Measurements from ENCODE around the gene NEK1. TPM values are rescaled to one million over a fixed set of nuclear protein-coding genes. Genes with fewer than 3 reads are reported as not detected.

The NEK1 gene
- total and polyA plus RNA-seq, 11 donors, result 4.8 to 17.8 (median 12.0) TPM

GRCh38 chr4:169412046-169412445 lies 200.3 kb downstream of the NEK1 start:
- H3K9me3 ChIP-seq, result no peaks in the 10 kb centered on the region
- no peak overlapping the region for H3K4me3 ChIP-seq
- TF ChIP-seq POLR2A (IDR thresholded peaks at IDR 0.05) (no peak), CTCF (IDR thresholded peaks at IDR 0.05) (no peak)
- no peak for DNase-seq
- ATAC-seq, result no peak
- no peak overlapping the region for H3K27ac ChIP-seq
- H3K4me1 ChIP-seq, result peaks cover 0 to 9% (median 0%) of the 10 kb centered on the region in 12 donors
- H3K36me3 ChIP-seq, result peaks cover 0 to 3% (median 0%) of the 10 kb centered on the region in 9 donors
- H3K27me3 ChIP-seq, result no peaks in the 10 kb centered on the region
- intact Hi-C loops (cut with DNase I), result no loop called here

- 79 to 86% (median 81%) methylated on average over 12 of the region's 12 CpGs for WGBS, 4 donors
- intact Hi-C loops (cut with DNase I), result no loop called here
- Histone ChIP-seq H3K4me3 (no peak overlapping the region), H3K36me3 (peaks cover 0 to 4% (median 0%) of the 10 kb centered on the region in 9 donors), H3K27ac (no peak overlapping the region), H3K4me1 (peaks cover 0 to 9% (median 0%) of the 10 kb centered on the region in 12 donors), H3K27me3 (no peaks in the 10 kb centered on the region), H3K9me3 (no peaks in the 10 kb centered on the region)
- DNase-seq (peak in 4 of 5 donors; percentile 23 to 35 (median 34)), ATAC-seq (peak in 3 of 4 donors; percentile 24 to 48 (median 35))
- no peak for TF ChIP-seq POLR2A (IDR thresholded peaks at IDR 0.05)
- no peak for TF ChIP-seq CTCF (IDR thresholded peaks at IDR 0.05)
Observed at GRCh38 chr4:169410839-169411770, 201.3 kb downstream of the NEK1 start.

GRCh38 chr4:169407217-169407845 lies 205.1 kb downstream of the NEK1 start:
- Histone ChIP-seq H3K9me3 (no peaks in the 10 kb centered on the region), H3K4me3 (no peak overlapping the region), H3K27me3 (no peaks in the 10 kb centered on the region), H3K27ac (no peak overlapping the region), H3K4me1 (peaks cover 0 to 9% (median 0%) of the 10 kb centered on the region in 12 donors), H3K36me3 (peaks cover 0 to 8% (median 0%) of the 10 kb centered on the region in 9 donors)
- intact Hi-C loops (cut with DNase I), result loop anchor here in 3 of 10 donors (5.0 to 10.0 kb wide), 3 partner anchors 133 to 273 kb away; partner anchors contain the start of gene SH3RF1 (in 2 of the 3)
- ATAC-seq, result peak; percentile 95 to 99 (median 96)
- TF ChIP-seq POLR2A (IDR thresholded peaks at IDR 0.05), result no peak
- no peak for TF ChIP-seq CTCF (IDR thresholded peaks at IDR 0.05)
- WGBS, 4 donors, result 31 to 56% (median 39%) methylated on average over 1 of the region's 1 CpG
- peak in 3 of 5 donors; percentile 20 to 42 (median 24) for DNase-seq

- Histone ChIP-seq H3K9me3 (no peaks in the 10 kb centered on the region), H3K27ac (no peak overlapping the region), H3K4me3 (no peak overlapping the region), H3K4me1 (peaks cover 0 to 6% (median 0%) of the 10 kb centered on the region in 12 donors), H3K36me3 (peaks cover 0 to 19% (median 4%) of the 10 kb centered on the region in 9 donors), H3K27me3 (no peaks in the 10 kb centered on the region)
- intact Hi-C loops (cut with DNase I), result loop anchor here in 3 of 10 donors (5.0 to 10.0 kb wide), 3 partner anchors 130 to 270 kb away; partner anchors contain the start of gene SH3RF1 (in 2 of the 3)
- DNase-seq, result no peak
- no peak for ATAC-seq
- TF ChIP-seq POLR2A (IDR thresholded peaks at IDR 0.05) (no peak), CTCF (IDR thresholded peaks at IDR 0.05) (no peak)
- WGBS, 4 donors, result 53 to 68% (median 65%) methylated on average over 1 of the region's 1 CpG
Observed at GRCh38 chr4:169404960-169405359, 207.4 kb downstream of the NEK1 start.
